ENCODE results near the gene ZNF827.

The ZNF827 gene

DNA sequence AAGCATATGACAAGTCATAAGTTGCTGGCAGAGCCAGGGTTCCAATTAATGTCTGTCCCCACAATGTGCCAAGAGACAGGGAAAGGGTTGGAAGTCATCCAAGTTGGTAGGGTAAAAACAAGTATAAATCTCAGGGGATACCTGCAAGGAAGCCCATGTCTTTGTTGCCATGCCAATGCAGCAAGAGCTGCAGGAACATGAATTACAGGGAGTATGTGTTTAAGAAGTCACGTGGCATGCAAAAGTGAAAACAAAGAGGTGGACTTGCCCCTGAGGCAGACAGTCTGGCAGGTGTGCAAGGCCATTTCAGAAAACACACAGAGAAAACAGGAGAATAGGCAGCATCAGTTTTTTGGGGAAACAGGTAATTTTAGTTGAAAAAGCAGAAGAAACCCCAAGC lies 229.3 kb downstream of the ZNF827 start:
- Histone ChIP-seq H3K27me3 (no peaks in the 10 kb centered on the region), H3K4me1 (peaks cover 0 to 6% (median 0%) of the 10 kb centered on the region in 4 donors), H3K9me3 (peaks cover 0 to 15% (median 0%) of the 10 kb centered on the region in 3 donors), H3K27ac (no peak overlapping the region), H3K4me3 (no peak overlapping the region), H3K36me3 (no peaks in the 10 kb centered on the region)
- TF ChIP-seq, protein P1, sequence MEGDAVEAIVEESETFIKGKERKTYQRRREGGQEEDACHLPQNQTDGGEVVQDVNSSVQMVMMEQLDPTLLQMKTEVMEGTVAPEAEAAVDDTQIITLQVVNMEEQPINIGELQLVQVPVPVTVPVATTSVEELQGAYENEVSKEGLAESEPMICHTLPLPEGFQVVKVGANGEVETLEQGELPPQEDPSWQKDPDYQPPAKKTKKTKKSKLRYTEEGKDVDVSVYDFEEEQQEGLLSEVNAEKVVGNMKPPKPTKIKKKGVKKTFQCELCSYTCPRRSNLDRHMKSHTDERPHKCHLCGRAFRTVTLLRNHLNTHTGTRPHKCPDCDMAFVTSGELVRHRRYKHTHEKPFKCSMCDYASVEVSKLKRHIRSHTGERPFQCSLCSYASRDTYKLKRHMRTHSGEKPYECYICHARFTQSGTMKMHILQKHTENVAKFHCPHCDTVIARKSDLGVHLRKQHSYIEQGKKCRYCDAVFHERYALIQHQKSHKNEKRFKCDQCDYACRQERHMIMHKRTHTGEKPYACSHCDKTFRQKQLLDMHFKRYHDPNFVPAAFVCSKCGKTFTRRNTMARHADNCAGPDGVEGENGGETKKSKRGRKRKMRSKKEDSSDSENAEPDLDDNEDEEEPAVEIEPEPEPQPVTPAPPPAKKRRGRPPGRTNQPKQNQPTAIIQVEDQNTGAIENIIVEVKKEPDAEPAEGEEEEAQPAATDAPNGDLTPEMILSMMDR (IDR thresholded peaks at IDR 0.05), result no peak
- intact Hi-C loops (cut with DNase I; ENCODE audit: low total_unique reads), result no loop called here
- DNase-seq, result no peak
